ENCODE results near the gene KCTD12. TPM values are rescaled to one million over a fixed set of nuclear protein-coding genes. Genes with fewer than 3 reads are reported as not detected.
A peak's percentile ranks its signal among the peaks of the same experiment; 100 is the strongest.

Gene KCTD12
- polyA plus RNA-seq, 1 experiment, result 2.3 TPM

DNA sequence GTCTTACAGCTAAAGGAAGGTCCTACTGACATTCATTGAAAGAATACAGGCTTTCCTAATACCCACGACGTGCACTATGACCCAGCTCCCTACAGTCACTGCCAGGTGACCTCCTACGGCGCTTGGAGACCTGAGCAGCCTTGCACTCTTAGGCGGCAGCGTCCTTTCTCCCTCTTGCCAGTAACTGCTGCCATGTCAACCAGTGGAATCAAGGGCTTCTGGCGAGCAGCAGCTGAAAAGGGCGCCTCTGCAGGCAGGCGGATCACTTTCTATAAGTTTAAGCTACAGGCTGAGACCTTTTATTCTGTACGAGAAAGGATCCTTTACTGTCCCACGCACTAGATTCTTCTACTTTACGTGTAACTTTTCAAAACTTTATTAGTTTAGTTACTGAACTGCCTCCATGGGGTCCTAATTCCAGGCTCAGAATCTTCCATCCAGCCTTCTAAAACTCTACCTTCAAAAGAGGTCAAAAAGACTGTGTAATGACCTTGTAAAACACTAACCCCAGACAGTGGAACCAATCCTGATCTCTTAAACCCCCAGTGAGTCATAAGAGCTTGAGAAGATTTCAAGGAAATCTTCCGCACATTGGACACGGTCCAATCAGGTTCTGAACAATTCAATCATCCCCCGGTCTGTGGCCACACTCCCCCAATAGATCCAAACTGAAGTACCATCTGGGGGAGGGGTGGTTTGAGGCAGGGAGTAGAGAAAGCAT, 1.9 kb downstream of the KCTD12 start:
- Histone ChIP-seq H3K27me3 (ENCODE audit: control insufficient read depth, insufficient read depth, low read length) (peaks cover 10% of the 10 kb centered on the region), H3K27ac (ENCODE audit: low read depth, low read length) (no peak overlapping the region), H3K9me3 (ENCODE audit: control insufficient read depth, insufficient read depth, low read length) (no peaks in the 10 kb centered on the region; the same call in 1 of the 2 replicates), H3K4me3 (ENCODE audit: low read depth, low read length) (peak overlapping the region; percentile 66)
- TF ChIP-seq, protein P1, sequence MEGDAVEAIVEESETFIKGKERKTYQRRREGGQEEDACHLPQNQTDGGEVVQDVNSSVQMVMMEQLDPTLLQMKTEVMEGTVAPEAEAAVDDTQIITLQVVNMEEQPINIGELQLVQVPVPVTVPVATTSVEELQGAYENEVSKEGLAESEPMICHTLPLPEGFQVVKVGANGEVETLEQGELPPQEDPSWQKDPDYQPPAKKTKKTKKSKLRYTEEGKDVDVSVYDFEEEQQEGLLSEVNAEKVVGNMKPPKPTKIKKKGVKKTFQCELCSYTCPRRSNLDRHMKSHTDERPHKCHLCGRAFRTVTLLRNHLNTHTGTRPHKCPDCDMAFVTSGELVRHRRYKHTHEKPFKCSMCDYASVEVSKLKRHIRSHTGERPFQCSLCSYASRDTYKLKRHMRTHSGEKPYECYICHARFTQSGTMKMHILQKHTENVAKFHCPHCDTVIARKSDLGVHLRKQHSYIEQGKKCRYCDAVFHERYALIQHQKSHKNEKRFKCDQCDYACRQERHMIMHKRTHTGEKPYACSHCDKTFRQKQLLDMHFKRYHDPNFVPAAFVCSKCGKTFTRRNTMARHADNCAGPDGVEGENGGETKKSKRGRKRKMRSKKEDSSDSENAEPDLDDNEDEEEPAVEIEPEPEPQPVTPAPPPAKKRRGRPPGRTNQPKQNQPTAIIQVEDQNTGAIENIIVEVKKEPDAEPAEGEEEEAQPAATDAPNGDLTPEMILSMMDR (IDR thresholded peaks at IDR 0.05; ENCODE audit: low read depth, low read length), result 0 out of 2 replicates have a peak, but pooled peaks have one; percentile 14
- no peak for DNase-seq (ENCODE audit: low read depth, low spot score)
- ChIA-PET POLR2A (no interaction called here), CTCF (interaction anchor here (0.5 to 3.6 kb wide), 9 partner anchors 18 to 1294 kb away, joined by 3 to 37 read pairs (median 5); no protein-coding TSS in a partner anchor)

DNA sequence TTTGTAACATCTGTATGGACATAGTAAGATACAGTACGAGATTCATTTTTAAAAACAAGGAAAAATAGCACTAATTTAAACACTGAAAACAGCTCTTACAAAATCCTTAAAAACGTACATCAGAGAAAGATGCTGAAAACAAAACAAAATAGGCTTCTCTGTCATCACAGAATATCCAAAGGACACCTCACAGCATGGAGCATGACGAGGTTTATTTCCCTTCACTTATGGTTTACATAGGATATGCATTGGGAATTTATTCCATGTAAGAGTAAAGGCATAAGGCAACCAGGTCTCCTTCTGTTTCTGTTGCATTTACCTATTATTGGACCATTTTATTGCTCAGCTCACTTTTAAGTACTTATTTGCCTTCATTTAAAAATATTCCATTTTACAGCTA, 3.0 kb downstream of the KCTD12 start:
- POLR2A ChIA-PET, result no interaction called here
- Histone ChIP-seq H3K27me3 (ENCODE audit: control insufficient read depth, insufficient read depth, low read length) (peaks cover 6% of the 10 kb centered on the region), H3K27ac (ENCODE audit: low read depth, low read length) (no peak overlapping the region), H3K4me3 (ENCODE audit: low read depth, low read length) (no peak overlapping the region), H3K9me3 (ENCODE audit: control insufficient read depth, insufficient read depth, low read length) (no peaks in the 10 kb centered on the region; the same call in 1 of the 2 replicates)
- TF ChIP-seq, protein P1 (IDR thresholded peaks at IDR 0.05; ENCODE audit: low read depth, low read length), result no peak
- CTCF ChIA-PET, result interaction anchor here (1.0 to 1.8 kb wide), 2 partner anchors 215 to 1013 kb away, joined by 4 to 8 read pairs; no protein-coding TSS in a partner anchor
- DNase-seq (ENCODE audit: low read depth, low spot score), result no peak

DNA sequence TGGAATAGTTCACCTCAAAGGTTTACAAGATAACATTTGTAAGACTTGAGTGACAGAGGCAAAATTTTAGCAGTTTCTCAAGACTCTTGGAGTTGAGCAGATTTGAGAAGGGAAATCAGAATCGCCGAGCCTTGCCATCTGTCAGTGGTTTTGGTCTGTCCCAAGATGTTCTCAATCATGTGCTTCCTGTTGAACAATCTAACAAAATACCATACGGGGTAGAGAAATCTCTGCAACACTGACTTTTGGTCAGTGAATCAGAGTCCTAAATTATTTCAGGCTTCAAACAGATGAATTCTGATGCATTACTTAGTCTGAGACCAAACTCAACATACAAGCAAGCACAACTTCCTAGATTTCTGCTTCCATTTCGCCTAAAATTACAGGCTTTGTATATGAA, 3.8 kb downstream of the KCTD12 start:
- H3K27me3 ChIP-seq (ENCODE audit: control insufficient read depth, insufficient read depth, low read length), result peaks cover 6% of the 10 kb centered on the region
- POLR2A ChIA-PET, result no interaction called here
- no peaks in the 10 kb centered on the region; the same call in 1 of the 2 replicates for H3K9me3 ChIP-seq (ENCODE audit: control insufficient read depth, insufficient read depth, low read length)
- TF ChIP-seq, protein P1 (IDR thresholded peaks at IDR 0.05; ENCODE audit: low read depth, low read length), result no peak
- CTCF ChIA-PET, result interaction anchor here (1.0 to 1.8 kb wide), 2 partner anchors 214 to 1012 kb away, joined by 4 to 8 read pairs; no protein-coding TSS in a partner anchor
- no peak for DNase-seq (ENCODE audit: low read depth, low spot score)
- H3K4me3 ChIP-seq (ENCODE audit: low read depth, low read length), result no peak overlapping the region
- H3K27ac ChIP-seq (ENCODE audit: low read depth, low read length), result no peak overlapping the region

DNA sequence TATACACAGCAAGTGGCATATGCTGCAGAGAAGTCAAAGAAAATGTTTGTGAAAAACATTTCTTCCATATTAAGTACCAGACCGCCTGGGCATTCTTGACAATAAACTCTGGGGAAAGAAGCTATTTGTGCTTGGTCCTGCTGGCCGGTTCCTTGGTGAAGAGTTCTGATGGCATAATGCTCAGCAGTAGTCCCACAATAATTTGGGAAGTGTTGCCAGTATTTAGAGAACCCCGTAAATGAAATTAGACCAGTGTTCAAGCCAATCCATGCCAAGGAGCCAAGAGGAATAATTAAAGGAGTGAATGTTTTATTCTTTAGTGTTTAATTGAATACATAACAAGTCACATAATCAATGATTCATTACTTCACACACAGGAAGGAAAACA, 6.3 kb downstream of the KCTD12 start:
- no peak for DNase-seq (ENCODE audit: low read depth, low spot score)
- H3K27ac ChIP-seq (ENCODE audit: low read depth, low read length), result no peak overlapping the region
- H3K4me3 ChIP-seq (ENCODE audit: low read depth, low read length), result no peak overlapping the region
- TF ChIP-seq, protein P1 (IDR thresholded peaks at IDR 0.05; ENCODE audit: low read depth, low read length), result no peak
- ChIA-PET POLR2A (no interaction called here), CTCF (interaction anchor here (1.3 to 1.4 kb wide), 2 partner anchors 24 to 212 kb away, joined by 4 read pairs; no protein-coding TSS in a partner anchor)
- no peaks in the 10 kb centered on the region for H3K9me3 ChIP-seq (ENCODE audit: control insufficient read depth, insufficient read depth, low read length)
- peaks cover 2% of the 10 kb centered on the region for H3K27me3 ChIP-seq (ENCODE audit: control insufficient read depth, insufficient read depth, low read length)

DNA sequence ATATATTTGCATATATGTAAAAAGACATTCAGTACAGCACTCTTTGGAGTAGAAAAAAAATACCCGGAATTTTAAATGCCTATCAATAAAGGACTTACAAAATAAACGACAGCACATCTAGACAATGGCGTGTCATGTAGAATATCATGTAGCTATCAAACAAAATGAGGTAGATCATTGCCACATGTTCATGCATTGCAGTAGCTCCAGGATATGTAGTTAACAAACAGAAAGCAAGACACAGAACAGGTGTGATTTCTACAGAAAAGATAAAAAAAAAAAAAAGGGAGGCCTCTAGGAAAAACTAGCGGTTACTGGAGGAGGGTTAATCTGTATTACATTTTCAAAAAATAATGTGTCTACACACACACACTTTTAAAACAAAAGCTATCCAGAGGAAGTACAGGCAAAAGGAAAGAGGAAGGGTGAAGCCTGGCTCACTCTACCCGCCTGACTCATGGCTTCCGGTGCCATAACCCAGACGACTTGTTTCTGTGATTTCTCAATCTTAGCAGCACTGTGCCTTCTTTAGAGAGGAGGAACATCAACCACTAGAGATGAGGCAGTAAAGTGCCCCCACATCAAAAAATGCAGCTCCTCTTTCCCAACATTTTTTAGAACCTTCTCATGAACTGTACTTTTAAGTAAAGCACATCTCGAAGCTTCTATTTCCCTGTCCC, 6.9 kb downstream of the KCTD12 start:
- DNase-seq (ENCODE audit: low read depth, low spot score), result no peak
- CTCF ChIA-PET, result interaction anchor here (0.7 to 1.4 kb wide), 5 partner anchors 16 to 1121 kb away, joined by 3 to 4 read pairs (median 3); no protein-coding TSS in a partner anchor
- TF ChIP-seq, protein P1 (IDR thresholded peaks at IDR 0.05; ENCODE audit: low read depth, low read length), result no peak
- POLR2A ChIA-PET, result no interaction called here
- Histone ChIP-seq H3K27me3 (ENCODE audit: control insufficient read depth, insufficient read depth, low read length) (peaks cover 4% of the 10 kb centered on the region), H3K27ac (ENCODE audit: low read depth, low read length) (no peak overlapping the region), H3K9me3 (ENCODE audit: control insufficient read depth, insufficient read depth, low read length) (no peaks in the 10 kb centered on the region), H3K4me3 (ENCODE audit: low read depth, low read length) (no peak overlapping the region)

All from AG04450 (cell line).